ENCODE data around the gene JARID2. TPM values are rescaled to one million over a fixed set of nuclear protein-coding genes. Genes with fewer than 3 reads are reported as not detected.

The JARID2 gene
- total and polyA plus RNA-seq, 8 donors = 2.4 to 6.7 (median 3.7) TPM

DNA sequence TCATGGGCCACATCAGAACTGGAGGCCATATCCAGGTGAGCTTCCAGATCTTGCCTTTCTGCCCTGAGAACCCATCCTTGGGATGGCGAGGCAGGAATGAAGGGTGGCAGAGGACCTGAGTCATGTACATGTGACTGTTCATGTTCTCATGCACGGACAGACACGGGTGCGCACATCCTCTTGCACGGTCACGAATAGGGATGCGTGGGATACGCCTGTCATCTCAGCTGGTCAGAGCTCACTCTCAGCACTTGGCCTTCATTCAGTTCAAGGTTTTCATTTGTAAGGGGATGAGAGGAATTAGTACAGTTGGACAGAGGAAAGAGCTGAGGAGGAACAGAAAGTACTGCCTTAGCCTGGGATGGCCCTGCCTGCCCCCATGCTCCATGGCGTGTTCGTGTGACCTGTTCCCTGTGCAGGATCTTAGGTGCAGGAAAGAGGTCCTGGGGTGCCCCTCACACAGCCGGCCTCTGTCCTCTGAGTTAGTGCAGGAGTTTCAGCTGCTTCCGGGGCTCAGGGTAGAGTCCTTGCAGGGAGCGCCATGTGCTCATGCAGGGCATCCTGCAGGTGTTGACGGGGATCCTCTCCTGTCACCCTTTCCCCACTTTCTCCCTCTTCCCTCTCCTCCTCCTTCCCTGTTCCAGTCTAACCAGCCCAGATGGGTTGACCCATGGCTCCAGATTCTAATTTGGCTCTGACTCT lies 243.5 kb downstream of the JARID2 start:
- Histone ChIP-seq H3K27me3 (no peaks in the 10 kb centered on the region), H3K36me3 (peaks cover 0 to 9% (median 0%) of the 10 kb centered on the region in 3 donors), H3K4me1 (peaks cover 0 to 4% (median 4%) of the 10 kb centered on the region in 3 donors), H3K4me3 (no peak overlapping the region), H3K9me3 (no peaks in the 10 kb centered on the region), H3K27ac (no peak overlapping the region)
- WGBS, 2 donors = 87 to 89% methylated on average over 14 of the region's 14 CpGs
- FAIRE-seq (no peak), DNase-seq (no peak), ATAC-seq (no peak)
- TF ChIP-seq, protein P1, sequence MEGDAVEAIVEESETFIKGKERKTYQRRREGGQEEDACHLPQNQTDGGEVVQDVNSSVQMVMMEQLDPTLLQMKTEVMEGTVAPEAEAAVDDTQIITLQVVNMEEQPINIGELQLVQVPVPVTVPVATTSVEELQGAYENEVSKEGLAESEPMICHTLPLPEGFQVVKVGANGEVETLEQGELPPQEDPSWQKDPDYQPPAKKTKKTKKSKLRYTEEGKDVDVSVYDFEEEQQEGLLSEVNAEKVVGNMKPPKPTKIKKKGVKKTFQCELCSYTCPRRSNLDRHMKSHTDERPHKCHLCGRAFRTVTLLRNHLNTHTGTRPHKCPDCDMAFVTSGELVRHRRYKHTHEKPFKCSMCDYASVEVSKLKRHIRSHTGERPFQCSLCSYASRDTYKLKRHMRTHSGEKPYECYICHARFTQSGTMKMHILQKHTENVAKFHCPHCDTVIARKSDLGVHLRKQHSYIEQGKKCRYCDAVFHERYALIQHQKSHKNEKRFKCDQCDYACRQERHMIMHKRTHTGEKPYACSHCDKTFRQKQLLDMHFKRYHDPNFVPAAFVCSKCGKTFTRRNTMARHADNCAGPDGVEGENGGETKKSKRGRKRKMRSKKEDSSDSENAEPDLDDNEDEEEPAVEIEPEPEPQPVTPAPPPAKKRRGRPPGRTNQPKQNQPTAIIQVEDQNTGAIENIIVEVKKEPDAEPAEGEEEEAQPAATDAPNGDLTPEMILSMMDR (IDR thresholded peaks at IDR 0.05) = no peak
- intact Hi-C loops (cut with DNase I) = no loop called here

DNA sequence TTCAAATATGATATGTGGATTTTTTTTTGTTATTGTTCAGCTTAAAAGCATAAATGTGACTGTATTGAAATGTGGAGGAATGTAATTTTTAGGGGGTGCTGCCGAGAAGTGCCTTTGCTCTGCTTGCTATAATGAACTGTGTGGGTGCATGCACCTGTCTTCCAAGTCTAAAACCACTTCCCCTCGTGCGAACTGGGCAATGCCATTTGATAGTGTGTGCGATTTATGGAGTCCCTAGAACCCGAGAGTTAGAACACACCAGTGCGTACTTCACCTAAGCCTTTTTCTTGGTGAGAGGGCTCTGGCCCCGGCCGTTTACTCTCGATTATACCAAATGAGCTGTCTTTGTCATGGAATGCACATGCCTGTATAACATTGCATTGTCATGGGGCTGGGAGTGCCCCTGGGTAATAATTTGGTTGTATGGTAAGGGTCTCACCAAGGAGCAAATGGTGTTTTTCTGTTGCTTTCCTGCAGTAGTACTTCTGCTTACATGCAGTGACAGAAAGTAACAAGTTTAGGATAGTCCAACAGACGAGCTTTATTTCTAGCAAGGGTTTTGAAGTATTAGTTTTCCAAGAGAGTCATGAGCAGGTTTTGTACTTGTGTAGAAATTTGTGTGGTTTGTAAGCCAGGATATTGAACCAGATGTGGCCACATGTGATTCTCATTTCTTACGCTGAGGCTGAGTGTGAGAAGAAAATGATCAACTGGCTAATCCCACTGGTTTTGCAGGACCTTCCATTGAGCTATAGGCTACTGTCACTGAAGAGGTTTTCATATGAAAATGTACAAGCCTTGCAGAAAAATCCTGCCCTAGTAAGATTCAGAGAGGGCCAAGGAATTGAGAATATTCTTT lies 244.6 kb downstream of the JARID2 start:
- no peak for ATAC-seq
- WGBS, 2 donors = 84 to 90% methylated on average over 11 of the region's 11 CpGs
- no peaks in the 10 kb centered on the region for H3K27me3 ChIP-seq
- no peak for DNase-seq
- FAIRE-seq = no peak
- TF ChIP-seq, protein P1 (IDR thresholded peaks at IDR 0.05) = no peak
- H3K4me3 ChIP-seq = no peak overlapping the region
- H3K36me3 ChIP-seq = peaks cover 0 to 9% (median 0%) of the 10 kb centered on the region in 3 donors
- no peaks in the 10 kb centered on the region for H3K9me3 ChIP-seq
- peaks cover 0 to 4% (median 4%) of the 10 kb centered on the region in 3 donors for H3K4me1 ChIP-seq
- intact Hi-C loops (cut with DNase I) = no loop called here
- no peak overlapping the region for H3K27ac ChIP-seq

DNA sequence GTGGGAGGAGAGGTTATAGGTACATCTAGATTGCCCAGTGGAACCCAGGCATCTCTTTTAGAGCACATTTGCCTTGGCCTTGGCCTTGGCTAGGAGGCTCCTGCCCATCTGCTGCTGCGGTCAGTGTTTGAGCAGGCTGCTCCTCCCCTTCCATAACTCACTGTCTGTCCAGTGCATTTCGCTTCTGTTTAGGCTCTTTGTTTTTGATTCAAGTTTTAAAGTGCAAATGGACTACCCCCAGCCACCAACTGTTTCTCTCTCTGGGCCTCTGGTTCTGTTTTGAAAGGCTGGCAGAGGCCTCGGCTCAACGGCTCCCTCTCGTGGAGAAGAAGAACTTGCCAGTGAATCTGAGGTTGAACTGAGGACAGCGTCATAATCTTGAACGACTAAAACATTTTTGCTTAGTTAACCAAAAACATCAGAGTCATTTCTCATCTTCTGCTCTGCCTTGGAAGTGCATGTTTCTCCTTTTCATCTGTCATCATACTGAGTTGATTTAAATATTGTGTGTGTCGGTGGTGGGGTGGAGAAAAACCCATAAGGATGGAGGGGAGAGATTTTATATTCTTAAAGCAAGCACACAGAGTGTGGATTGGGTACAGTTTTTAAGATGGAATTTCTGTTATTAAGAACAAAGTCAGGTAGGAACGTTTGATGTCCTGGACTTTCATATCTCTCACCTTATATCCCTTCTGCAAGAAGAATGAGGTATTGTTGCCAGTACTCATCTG lies 245.6 kb downstream of the JARID2 start:
- H3K4me1 ChIP-seq = peaks cover 0 to 4% (median 4%) of the 10 kb centered on the region in 3 donors
- no peak overlapping the region for H3K27ac ChIP-seq
- DNase-seq = peak in 5 of 6 donors; percentile 50 to 78 (median 73)
- no peaks in the 10 kb centered on the region for H3K27me3 ChIP-seq
- no peaks in the 10 kb centered on the region for H3K9me3 ChIP-seq
- peaks cover 0 to 10% (median 0%) of the 10 kb centered on the region in 3 donors for H3K36me3 ChIP-seq
- FAIRE-seq = peak; percentile 71
- TF ChIP-seq, protein P1 (IDR thresholded peaks at IDR 0.05) = peak; percentile 70 to 89 (median 82)
- WGBS, 2 donors = 7 to 11% methylated on average over 9 of the region's 9 CpGs
- peak; percentile 78 to 93 (median 92) for ATAC-seq
- no peak overlapping the region for H3K4me3 ChIP-seq
- intact Hi-C loops (cut with DNase I) = no loop called here

DNA sequence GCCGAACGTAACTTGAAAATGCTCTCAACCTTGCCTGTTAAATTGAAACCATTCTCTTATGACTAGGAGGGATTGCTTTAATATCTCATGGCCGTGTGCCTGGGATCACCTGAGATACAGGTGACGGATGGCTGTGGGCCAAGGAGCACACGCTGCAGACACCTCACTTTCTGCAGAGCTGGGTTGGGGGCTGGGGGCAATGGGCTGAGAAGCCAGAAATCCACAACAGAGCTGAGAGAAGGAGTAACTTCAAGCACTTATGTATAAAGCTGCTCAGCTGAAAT lies 246.1 kb downstream of the JARID2 start:
- no peak overlapping the region for H3K4me3 ChIP-seq
- peak in 3 of 4 donors; percentile 14 to 51 (median 29) for ATAC-seq
- no peak overlapping the region for H3K27ac ChIP-seq
- no peak for FAIRE-seq
- WGBS, 2 donors = 50 to 52% methylated on average over 5 of the region's 5 CpGs
- H3K27me3 ChIP-seq = no peaks in the 10 kb centered on the region
- peaks cover 0 to 15% (median 0%) of the 10 kb centered on the region in 3 donors for H3K36me3 ChIP-seq
- no peaks in the 10 kb centered on the region for H3K9me3 ChIP-seq
- intact Hi-C loops (cut with DNase I) = no loop called here
- DNase-seq = no peak
- H3K4me1 ChIP-seq = peaks cover 0 to 4% (median 4%) of the 10 kb centered on the region in 3 donors
- TF ChIP-seq, protein P1 (IDR thresholded peaks at IDR 0.05) = no peak

All from pancreas (tissue), 10 donors.